IPS-15b (cell line): Measurements from ENCODE around the gene SNF8.
"Not testable (repeated sequence)": the region's sequence is repeated elsewhere in the genome, so short reads cannot be mapped to it uniquely, and the experiment has no call there.

ENCODE experiments used
- H3K27me3 ChIP-seq: one replicate; pipeline ENCODE4 v1.6.1; 2013; ENCODE audit warnings: low read length; ENCODE audit not compliant: control insufficient read depth, insufficient read depth
- H3K36me3 ChIP-seq: one replicate; pipeline ENCODE4 v1.6.1; 2013; ENCODE audit warnings: low read length; ENCODE audit not compliant: control insufficient read depth, insufficient read depth
- H3K4me1 ChIP-seq: one replicate; pipeline ENCODE4 v1.6.1; 2013; ENCODE audit warnings: mild to moderate bottlenecking, low read length; ENCODE audit not compliant: control insufficient read depth, insufficient read depth
- H3K4me3 ChIP-seq: one replicate; pipeline ENCODE4 v1.5.1; 2013; ENCODE audit warnings: low read depth, low read length
- H3K9ac ChIP-seq: one replicate; pipeline ENCODE4 v1.6.1; 2013; ENCODE audit warnings: low read depth, mild to moderate bottlenecking, low read length
- H3K9me3 ChIP-seq: one replicate; pipeline ENCODE4 v1.6.1; 2013; ENCODE audit warnings: mild to moderate bottlenecking, low read length; ENCODE audit not compliant: control insufficient read depth, insufficient read depth

Gene SNF8

GRCh38 chr17:48970224-48970623 lies 25.6 kb upstream of the SNF8 start:
- Histone ChIP-seq H3K27me3 (peaks cover 2% of the 10 kb centered on the region), H3K4me3 (no peak overlapping the region), H3K36me3 (no peaks in the 10 kb centered on the region), H3K9me3 (no peaks in the 10 kb centered on the region), H3K9ac (no peak overlapping the region), H3K4me1 (peaks cover 16% of the 10 kb centered on the region)

- no peaks in the 10 kb centered on the region for H3K27me3 ChIP-seq
- H3K9me3 ChIP-seq, result no peaks in the 10 kb centered on the region
- peak overlapping the region; percentile 10 for H3K4me3 ChIP-seq
- H3K9ac ChIP-seq, result no peak overlapping the region
- H3K4me1 ChIP-seq, result peaks cover 13% of the 10 kb centered on the region
- H3K36me3 ChIP-seq, result no peaks in the 10 kb centered on the region
Observed at GRCh38 chr17:48961516-48962233, 17.0 kb upstream of the SNF8 start.

DNA sequence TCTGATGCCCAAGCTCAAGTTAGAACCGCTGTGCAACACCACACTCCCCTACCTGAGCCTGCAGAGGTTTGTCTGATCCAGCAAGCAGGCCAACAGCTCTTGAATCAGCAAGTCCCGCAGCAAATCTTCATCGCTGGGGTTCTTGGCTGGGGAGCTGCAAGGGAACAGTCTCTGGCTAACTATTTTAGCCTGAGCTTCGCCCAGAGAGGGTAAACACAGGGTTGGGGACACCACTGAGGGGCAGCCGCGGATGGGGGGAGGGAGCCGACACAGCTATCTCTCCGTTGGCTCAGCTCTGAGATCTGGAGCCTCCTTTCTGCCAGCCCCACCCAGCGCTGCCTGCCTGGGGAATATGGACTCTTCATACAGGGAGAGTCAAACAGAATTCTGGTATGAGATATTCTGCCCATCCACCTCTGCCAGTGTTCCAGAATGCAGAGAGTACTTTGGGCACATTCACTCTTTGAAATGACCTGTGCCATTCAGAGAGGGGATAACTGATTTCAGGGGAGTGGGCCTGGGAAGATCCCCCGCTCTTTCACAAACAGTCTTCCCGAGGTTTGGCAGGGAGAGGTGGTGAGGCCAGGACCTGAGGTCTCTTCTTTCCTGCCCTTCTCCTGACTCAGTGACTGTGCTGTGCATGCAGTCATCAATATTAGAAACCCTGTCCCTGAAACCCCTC lies 16.3 kb upstream of the SNF8 start:
- Histone ChIP-seq H3K36me3 (no peaks in the 10 kb centered on the region), H3K27me3 (no peaks in the 10 kb centered on the region), H3K4me1 (peaks cover 13% of the 10 kb centered on the region), H3K9ac (no peak overlapping the region), H3K9me3 (no peaks in the 10 kb centered on the region), H3K4me3 (peak overlapping the region; percentile 10)

DNA sequence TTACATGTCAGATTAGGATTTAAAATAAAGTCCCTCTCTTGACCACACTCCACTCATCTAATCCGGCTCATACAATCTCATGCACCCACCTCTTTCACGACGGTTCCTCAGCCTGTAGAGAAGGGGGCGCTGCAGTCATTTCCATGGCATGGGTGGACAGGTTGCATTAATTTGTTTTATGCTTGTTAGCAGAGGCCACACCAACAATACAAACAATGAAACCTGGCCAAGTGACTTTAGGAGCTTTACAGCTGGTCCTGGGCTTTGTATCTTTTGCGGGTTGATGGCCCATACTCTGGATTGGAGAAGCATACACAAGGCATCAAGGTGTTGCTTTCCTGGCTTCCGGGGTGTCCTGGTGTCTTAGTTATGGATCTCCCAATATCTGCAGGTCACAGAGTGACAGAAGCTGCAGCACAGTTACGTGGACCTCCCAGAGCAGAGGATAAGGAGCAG lies 9.7 kb upstream of the SNF8 start:
- Histone ChIP-seq H3K4me1 (peaks cover 6% of the 10 kb centered on the region), H3K9ac (no peak overlapping the region)

DNA sequence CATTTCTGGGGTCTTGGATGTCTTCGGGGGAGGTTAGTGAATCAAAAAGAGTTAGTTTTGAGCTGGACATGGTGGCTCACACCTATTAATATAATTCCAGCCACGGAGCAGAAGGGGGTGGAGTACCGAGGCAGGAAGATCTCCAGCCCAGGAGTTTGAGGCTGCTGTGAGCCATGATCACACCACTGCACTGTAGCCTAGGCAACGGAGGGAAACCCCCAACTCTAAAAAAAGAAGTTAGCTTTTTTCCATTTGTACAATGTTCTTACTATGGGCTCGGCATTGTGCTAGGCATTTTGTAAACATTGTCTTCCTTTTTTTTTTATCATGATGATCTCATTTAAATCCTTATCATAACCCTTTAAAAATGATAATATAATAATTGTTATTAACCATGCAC lies 8.3 kb upstream of the SNF8 start:
- H3K9me3 ChIP-seq, result no peaks in the 10 kb centered on the region
- H3K4me1 ChIP-seq, result peaks cover 6% of the 10 kb centered on the region
- H3K4me3 ChIP-seq, result no peak overlapping the region
- no peak overlapping the region for H3K9ac ChIP-seq
- H3K36me3 ChIP-seq, result no peaks in the 10 kb centered on the region
- H3K27me3 ChIP-seq, result no peaks in the 10 kb centered on the region

More for the DNA sequence above, 9.7 kb upstream of the SNF8 start:
- no peaks in the 10 kb centered on the region for H3K9me3 ChIP-seq
- no peaks in the 10 kb centered on the region for H3K36me3 ChIP-seq
- H3K4me3 ChIP-seq, result no peak overlapping the region
- H3K27me3 ChIP-seq, result no peaks in the 10 kb centered on the region

DNA sequence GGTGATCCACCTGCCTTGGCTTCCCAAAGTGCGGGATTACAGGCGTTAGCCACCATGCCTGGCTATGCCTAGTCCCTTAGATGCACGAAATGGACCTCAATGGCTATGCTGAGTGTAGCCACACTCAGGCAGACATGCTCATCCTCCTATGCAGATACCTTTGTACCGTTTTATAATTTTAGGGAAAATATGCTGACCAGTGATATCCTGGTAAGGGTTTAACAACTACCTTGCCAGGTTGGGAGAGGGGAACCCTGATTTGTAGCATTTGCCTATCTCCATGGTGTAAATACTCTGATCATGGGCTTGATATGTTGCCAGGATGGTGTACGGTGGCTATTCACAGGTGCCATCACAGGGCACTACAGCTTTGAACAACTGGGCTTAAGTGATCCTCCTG lies 6.9 kb upstream of the SNF8 start:
- no peak overlapping the region for H3K4me3 ChIP-seq
- H3K4me1 ChIP-seq, result peaks cover 6% of the 10 kb centered on the region
- no peaks in the 10 kb centered on the region for H3K27me3 ChIP-seq
- no peaks in the 10 kb centered on the region for H3K36me3 ChIP-seq
- H3K9ac ChIP-seq, result no peak overlapping the region
- H3K9me3 ChIP-seq, result no peaks in the 10 kb centered on the region

- H3K4me3 ChIP-seq, result peak overlapping the region; percentile 94
- not testable (repeated sequence) for H3K36me3 ChIP-seq, H3K27me3 ChIP-seq, H3K4me1 ChIP-seq, H3K9me3 ChIP-seq
- peak overlapping the region; percentile 97 for H3K9ac ChIP-seq
Observed at GRCh38 chr17:48945261-48945651, 614 bp upstream of the SNF8 start.

DNA sequence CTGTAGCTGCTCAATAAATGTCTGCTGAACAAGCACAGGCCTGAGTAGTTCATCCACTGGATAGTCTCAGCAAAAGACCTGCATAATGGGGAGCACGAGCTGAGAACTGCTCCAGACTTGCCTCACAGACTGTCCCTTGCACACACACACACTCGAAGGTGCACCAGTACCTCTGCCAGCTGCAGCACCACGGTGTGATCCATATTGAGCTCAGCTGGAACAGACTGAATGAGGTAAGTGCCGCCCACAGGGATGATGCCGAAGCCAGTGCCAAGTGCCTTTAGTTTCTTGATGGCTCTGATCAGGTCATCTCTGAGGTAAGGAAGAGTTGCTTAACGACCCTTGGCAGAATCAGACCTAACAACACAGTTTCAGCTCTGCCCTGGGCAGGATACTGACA lies 11.6 kb downstream of the SNF8 start:
- peaks cover 46% of the 10 kb centered on the region for H3K36me3 ChIP-seq
- H3K9me3 ChIP-seq, result no peaks in the 10 kb centered on the region
- no peak overlapping the region for H3K9ac ChIP-seq
- H3K4me3 ChIP-seq, result no peak overlapping the region
- no peaks in the 10 kb centered on the region for H3K4me1 ChIP-seq
- H3K27me3 ChIP-seq, result no peaks in the 10 kb centered on the region

DNA sequence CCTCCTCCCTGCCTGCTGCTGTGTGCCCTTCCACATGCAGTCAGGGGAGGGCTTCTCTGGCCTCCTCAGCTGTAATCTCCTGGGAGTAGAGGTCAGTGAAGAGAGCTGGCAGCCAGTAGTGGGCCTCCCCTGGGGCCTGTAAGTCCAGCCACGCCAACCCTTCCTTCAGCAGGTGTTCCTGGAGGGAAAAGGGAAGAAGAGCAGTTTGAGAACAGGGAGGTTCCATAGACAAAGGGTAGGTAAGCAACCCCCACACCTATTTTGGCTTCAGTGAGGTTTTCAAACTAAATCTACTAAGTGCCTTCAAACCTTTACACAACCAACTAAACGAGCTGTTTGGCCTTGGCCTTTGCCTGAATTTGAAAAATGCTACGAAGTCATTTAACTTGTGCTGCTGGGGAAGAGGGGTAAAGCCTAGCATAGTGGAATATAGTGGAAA lies 14.2 kb downstream of the SNF8 start:
- no peaks in the 10 kb centered on the region for H3K9me3 ChIP-seq
- H3K36me3 ChIP-seq, result peaks cover 50% of the 10 kb centered on the region
- H3K27me3 ChIP-seq, result no peaks in the 10 kb centered on the region
- H3K4me1 ChIP-seq, result no peaks in the 10 kb centered on the region
- no peak overlapping the region for H3K9ac ChIP-seq
- H3K4me3 ChIP-seq, result no peak overlapping the region

DNA sequence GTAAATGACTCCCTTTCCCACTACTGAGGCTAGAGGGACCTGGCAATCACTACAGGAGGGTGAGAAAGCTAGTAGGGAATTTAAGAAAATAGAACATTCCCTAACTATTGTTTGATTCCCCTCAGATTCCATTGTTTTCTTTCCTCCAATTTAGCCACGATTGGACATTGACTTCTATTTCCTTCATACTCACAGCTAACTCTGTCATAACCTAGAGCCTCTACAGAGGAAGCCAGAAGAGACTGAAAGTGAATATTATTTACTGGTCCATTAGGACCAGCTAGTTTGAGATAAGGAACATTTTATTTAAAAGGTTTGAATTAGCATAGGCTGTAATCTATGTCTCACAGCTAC lies 14.9 kb downstream of the SNF8 start:
- no peaks in the 10 kb centered on the region for H3K9me3 ChIP-seq
- no peaks in the 10 kb centered on the region for H3K27me3 ChIP-seq
- no peak overlapping the region for H3K4me3 ChIP-seq
- H3K4me1 ChIP-seq, result no peaks in the 10 kb centered on the region
- H3K9ac ChIP-seq, result no peak overlapping the region
- peaks cover 56% of the 10 kb centered on the region for H3K36me3 ChIP-seq

DNA sequence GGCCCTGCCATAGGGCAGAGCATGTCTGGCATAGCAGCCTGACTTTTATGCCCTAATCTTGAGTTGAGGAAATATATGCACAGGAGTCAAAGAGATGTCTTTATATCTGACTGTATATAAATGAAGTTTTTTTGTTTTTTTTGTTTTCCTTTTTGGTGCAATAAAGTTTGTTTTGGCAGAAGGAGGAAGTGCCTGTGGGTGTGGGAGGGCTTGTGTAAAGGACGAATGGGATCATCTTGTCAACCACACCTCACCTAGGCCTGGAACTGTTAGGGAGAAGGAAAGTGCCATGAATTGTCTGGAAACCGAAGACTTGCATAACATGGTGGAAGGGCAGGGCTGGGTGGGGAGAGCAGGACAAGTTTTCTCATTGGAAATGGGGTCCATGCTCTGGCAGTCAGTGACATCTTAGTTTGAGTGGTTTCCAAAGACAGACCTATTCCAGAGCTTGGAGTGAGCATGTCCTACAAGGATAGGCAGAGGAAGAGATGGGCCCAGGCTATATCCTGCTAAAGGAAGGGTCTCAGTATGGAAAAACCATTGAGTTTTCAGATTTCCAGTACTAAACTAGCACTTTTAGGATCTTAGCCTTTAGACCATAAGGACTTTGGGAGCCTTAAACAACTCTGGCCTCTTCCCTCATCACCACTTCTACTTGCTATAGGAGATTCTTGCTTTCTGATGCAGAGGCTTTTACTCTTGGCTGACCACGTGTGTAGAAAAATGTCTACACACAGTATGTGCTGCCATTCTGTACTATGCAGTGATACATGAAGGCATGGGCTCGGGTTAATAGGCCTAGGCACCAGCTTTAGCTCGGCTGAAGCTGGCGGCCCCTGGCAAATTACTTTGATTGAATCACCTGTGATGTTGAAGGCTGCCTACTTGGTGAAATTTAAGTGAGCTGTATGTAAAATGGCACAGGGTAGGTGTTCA lies 15.5 kb downstream of the SNF8 start:
- H3K9ac ChIP-seq, result no peak overlapping the region
- H3K4me1 ChIP-seq, result no peaks in the 10 kb centered on the region
- no peak overlapping the region for H3K4me3 ChIP-seq
- H3K9me3 ChIP-seq, result no peaks in the 10 kb centered on the region
- peaks cover 59% of the 10 kb centered on the region for H3K36me3 ChIP-seq
- no peaks in the 10 kb centered on the region for H3K27me3 ChIP-seq
